GM13976 (cell line): ENCODE data around the gene NAT8L.

ENCODE experiments used
- DNase-seq: peaks from one replicate; pipeline ENCODE4 v3.0.0; 2012; ENCODE audit warnings: low spot score
- in situ Hi-C: fragments of 300-500 bp; cut with MboI; formaldehyde crosslinking; loops from one replicate; pipeline ENCODE4 v1.12.0; 2022; ENCODE audit warnings: low sequenced_read_pairs, mixed read lengths, inconsistent platforms; ENCODE audit not compliant: unreplicated experiment
- TF ChIP-seq, protein P1 (sequence below): IDR thresholded peaks from 2 replicates; pipeline ENCODE4 v1.5.1; 2012; ENCODE audit warnings: borderline replicate concordance, mild to moderate bottlenecking; ENCODE audit not compliant: insufficient read depth; ENCODE audit errors: extremely low read depth, missing control alignments, control extremely low read depth

Gene NAT8L

DNA sequence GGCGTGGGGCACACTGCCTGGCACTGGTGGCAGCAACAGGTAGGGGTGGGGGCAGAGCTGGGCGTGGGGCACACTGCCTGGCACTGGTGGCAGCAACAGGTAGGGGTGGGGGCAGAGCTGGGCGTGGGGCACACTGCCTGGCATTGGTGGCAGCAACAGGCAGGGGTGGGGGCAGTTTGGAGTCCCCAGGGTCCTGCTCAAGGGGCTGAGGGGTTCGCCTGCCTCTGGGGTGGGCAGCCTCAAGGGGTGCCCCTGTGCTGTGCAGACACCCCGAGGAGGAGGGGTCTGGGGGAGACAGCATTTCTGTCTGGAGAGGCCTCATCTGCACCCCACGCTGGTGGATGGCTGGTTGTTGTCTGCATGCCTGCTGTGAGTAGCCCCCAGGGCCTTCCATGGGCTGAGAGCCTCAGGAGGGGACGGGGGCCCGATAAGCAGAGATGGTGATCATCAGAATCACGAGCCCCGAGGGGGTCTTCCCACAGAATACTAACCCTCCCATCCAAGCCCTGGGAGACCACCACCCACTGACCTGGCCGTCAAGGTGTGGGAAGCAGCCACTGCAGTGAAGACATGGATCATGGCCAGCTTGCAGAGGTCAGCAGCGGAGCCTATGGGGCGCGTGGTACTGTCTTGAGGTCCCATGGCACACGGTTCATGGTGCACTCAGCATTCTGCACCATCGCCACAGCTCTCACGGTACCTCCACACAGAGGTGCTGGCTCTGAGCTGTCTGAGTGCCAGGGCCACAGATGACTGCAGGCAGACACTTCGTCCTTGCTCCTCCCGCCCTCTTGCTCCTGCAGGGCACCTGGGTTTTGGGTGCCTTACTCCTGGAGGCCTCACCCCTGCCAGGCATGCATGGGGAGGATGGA is 21.5 kb downstream of the NAT8L start:
- no peak for DNase-seq
- in situ Hi-C loops: no loop called here
- TF ChIP-seq, protein P1, sequence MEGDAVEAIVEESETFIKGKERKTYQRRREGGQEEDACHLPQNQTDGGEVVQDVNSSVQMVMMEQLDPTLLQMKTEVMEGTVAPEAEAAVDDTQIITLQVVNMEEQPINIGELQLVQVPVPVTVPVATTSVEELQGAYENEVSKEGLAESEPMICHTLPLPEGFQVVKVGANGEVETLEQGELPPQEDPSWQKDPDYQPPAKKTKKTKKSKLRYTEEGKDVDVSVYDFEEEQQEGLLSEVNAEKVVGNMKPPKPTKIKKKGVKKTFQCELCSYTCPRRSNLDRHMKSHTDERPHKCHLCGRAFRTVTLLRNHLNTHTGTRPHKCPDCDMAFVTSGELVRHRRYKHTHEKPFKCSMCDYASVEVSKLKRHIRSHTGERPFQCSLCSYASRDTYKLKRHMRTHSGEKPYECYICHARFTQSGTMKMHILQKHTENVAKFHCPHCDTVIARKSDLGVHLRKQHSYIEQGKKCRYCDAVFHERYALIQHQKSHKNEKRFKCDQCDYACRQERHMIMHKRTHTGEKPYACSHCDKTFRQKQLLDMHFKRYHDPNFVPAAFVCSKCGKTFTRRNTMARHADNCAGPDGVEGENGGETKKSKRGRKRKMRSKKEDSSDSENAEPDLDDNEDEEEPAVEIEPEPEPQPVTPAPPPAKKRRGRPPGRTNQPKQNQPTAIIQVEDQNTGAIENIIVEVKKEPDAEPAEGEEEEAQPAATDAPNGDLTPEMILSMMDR: no peak

DNA sequence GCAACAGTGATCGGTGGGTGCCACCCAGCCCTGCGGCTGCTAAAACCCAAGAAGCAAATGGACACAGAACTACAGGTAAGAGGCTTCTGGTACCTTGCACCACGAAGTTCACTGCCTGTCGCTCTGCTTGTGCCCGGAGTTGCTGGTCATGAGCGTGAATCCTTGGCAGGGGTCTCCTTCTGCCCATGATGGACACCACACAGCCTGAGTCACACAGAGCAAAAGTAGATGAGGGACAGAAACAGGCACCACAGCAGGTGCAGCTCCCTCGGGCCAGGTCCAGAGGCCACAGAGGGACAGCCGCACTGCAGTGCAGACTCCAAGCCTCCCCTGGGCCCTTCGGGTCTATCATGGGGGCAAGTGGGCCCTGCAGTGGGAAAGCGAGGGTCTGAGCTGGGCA is 22.4 kb downstream of the NAT8L start:
- in situ Hi-C loops: no loop called here
- TF ChIP-seq, protein P1: no peak
- no peak for DNase-seq

DNA sequence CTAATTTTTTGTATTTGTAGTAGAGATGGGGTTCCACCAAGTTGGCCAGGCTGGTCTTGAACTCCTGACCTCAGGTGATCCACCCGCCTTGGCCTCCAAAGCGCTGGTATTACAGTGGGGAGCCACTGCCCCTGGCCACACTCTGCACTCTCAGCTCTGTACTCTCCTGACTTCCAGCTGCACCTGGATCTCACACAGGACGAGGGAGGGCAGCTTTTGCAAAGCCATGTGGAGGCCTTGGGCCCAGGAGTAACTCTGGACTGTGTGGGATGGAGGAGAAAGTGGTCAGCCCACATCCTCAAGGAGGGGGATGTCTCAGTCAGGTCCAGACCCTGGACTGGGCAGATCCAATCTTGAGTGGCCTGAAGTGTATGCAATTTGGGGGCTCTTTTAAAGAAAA is 23.0 kb downstream of the NAT8L start:
- in situ Hi-C loops: no loop called here
- TF ChIP-seq, protein P1: no peak
- peak; percentile 18 for DNase-seq

DNA sequence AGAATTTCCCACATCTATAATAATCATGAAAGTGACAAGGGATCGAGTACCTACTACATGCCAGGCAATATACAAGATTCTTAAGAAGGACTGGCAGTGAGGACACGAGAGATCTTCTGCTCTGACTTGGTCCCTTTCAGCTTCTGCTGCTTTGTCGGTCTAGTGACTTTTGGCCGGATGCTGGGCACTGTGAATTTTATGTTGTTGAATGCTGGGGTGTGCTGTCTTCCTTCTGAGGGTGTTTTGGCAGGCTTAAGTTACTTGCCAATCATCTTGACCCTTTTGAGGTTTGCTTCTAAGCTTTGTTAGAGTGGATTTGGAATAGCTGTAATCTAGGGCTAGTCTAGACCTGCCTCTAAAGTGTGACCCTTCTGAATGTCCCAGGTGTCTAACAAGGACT is 23.5 kb downstream of the NAT8L start:
- no peak for DNase-seq
- TF ChIP-seq, protein P1: no peak
- in situ Hi-C loops: no loop called here

DNA sequence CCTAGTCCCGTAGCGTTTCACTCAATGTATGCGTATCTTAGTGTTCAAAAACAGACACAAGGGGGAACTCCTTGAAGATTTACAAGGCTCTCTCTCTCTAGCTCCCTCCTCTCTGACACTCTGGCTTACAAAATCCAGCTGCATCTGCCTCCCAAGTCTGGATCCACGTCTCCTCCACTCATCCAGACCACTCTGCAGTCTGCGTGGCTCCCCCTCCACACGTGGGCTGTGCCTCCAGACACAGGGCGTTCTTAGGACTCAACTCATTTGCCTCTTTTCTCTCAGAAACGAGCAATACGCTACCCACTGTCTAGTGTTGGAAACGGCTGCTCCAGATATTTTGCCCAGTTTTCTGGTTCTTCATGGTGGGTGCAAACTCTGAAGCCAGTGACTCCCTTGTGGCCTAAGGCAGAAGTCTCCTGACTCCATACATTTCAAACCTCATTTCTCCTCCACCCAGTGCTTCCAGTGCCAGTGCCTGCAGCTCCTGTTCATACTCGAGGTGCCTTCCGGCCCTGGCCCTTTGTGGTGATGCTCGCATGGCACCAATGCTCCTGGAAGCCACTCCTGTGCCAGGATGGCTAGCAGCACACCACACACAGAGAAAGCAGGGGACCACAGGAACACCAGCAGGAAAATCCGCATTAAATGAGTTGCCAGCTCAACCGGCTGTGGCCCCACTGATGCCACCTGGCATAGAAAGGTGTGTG is 24.1 kb downstream of the NAT8L start:
- no peak for DNase-seq
- in situ Hi-C loops: no loop called here
- TF ChIP-seq, protein P1: no peak

DNA sequence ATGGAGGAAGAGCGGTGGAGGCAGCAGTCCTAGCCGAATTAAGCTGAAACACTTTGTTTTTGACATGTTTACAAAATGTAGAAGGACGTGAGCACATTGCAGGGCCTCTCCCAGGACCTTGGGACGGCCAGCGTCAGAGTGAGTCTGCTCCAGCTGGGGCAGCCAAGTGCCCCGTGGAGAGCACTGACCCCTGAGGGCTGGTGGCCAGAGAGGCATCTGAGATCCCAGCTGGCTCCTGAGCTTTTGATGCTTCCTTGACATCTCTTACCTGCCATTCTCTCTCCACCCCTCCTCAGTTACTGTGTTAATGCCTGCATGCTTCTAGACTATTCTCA is 24.7 kb downstream of the NAT8L start:
- in situ Hi-C loops: no loop called here
- TF ChIP-seq, protein P1: no peak
- DNase-seq: no peak
